ENCODE data around the gene RSL1D1.

Gene RSL1D1

DNA sequence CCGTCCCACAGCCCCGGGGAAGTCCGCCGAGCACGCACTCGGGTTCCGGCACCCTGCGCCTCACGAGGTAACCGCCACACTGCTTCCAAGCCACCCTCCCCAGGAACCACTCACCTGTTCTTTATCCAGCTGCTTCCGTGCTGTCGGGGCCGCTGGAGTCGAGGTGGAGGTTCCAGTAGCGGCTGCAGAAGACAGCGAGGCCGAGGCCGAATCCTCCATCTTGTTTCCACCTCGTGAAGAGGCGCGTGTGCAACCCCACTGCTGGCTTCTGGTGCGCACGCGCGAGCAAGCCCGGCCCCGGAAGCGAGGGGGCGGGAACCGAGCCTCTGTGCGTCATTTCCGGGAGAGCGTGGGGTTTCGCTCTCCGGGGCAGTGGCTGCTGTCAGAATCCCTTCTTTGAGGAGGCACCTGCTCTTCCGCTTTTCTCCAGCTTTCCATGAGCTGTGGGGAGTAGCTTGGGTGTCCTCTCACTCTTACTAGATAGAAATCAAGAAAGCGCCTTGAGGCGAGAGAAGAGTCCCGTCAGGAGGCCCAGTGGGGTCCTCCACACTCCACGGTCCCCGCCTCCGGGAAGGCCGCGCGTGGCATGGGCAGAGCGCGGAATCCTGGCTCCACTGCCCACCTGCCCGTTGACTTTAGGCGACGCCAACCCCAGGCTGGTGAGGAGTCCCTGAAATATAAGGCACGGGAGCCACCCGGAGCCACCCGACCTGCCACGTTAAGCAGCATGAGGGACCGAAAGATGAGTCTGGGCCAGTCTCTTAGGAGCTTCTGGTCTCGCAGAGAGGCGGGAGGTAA is at the start of gene RSL1D1:
TSS of gene RSL1D1 (minus strand) at position 249 of the 798 bp plus-strand sequence. CDS start at position 219, 30 bp downstream.
- DNase-seq (ENCODE audit: low read depth in 2 of 2), result peak; percentile 88 to 90

- no peak for DNase-seq (ENCODE audit: low read depth in 2 of 2)
Measured at GRCh38 chr16:11901091-11901490, 49.7 kb upstream of the RSL1D1 start.

DNA sequence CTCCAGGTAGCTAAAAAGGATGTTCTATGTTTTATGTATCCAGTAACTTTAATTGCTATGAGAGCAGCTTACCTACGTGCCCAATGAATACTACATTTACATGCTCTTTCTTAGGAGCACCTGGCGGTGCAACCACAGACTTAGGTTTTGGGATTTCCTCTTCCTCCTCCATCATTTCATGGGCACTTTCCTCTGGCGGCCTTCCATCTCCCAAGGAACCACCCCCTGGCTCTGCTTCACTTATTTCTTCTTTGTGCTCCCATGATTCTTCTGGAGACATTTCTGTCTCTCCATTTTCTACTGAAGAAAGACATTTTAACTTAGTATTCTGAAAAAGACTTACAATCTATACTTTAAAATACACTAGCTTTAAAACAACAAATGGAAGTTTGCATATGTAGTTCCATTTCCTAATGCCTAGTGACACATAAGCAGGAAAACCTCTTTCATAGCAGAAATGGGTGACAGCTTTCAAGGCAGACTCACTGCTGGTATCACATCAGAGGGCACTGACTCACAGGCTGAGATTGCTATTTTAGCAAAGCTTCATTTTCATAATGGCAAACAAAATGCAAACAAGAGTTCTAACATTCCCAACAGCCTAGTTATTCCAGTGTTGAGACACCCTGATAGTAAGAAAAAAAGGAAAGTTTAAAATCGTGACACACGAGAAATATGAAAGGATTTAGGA is 45.3 kb upstream of the RSL1D1 start:
- no peak for DNase-seq (ENCODE audit: low read depth in 2 of 2)

- DNase-seq (ENCODE audit: low read depth in 2 of 2), result no peak
Measured at GRCh38 chr16:11893571-11893970, 42.2 kb upstream of the RSL1D1 start.

DNA sequence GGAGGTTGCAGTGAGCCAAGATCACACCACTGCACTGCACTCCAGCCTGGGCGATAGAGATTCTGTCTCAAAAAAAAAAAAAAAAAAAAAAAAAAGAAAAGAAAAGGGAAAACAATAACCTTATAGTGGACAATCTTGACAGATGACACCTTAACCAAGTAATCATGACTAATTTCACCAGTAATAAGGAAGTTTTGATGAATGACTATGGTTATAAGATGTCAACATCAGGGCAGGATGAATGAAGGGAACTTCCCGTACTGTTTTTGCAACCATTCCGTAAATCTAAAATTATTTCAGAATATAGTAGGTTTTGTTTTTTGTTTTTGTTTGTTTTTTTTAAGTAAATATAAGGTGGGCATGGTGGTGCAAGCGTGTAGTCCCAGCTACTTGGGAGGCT is 41.4 kb upstream of the RSL1D1 start:
- no peak for DNase-seq (ENCODE audit: low read depth in 2 of 2)

DNA sequence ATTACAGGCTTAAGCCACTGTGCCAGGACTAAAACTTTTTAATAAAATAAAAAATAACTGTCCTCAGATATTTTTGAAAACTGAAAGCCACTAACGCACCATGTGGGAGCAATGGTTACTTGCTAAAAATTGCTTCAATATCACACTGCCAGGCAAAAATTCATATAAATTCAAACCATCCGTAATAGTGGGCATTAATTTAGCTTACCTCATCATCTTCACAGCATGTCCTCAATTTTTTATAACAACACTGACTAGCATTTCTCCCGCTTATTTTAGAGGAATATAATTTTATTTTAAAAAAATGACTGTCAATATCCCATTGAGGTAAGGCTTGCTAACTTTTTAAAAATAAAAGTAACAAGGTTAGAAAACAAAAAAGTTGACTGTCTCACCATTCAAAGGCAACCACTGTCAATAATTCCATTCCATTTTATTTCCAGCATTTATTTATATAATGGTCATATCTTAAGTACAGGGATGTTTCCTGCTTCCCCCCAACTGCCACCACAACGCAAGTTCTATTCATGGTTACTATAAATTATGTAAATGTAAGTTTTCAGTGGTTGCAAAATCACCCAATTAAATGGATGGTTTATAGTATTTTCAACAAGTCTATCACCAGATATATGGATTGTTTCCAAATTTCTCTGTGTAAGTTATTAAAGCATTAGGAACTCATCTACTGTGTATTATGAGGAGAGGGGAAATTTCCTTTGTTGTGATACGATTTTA is 39.1 kb upstream of the RSL1D1 start:
- no peak for DNase-seq (ENCODE audit: low read depth in 2 of 2)

DNA sequence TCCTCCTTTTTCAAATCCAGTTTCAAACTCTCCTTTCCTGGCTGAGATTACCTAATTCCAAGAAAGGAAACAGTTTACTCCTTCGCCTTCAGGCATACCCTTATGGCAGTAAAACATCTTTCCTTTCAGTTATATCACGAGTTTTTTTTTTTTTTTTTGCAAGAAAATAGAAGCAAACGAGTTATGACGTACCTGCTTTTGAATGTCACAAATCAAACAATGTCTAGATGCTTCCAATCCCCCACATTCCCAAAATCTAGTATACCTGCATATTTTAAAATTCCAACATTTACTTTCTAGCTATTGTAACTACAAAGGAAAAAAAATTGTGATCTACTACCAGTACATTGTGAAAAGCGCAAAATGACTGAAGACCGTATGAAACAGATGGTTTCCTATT is 35.5 kb upstream of the RSL1D1 start:
- DNase-seq (ENCODE audit: low read depth in 2 of 2), result no peak

DNA sequence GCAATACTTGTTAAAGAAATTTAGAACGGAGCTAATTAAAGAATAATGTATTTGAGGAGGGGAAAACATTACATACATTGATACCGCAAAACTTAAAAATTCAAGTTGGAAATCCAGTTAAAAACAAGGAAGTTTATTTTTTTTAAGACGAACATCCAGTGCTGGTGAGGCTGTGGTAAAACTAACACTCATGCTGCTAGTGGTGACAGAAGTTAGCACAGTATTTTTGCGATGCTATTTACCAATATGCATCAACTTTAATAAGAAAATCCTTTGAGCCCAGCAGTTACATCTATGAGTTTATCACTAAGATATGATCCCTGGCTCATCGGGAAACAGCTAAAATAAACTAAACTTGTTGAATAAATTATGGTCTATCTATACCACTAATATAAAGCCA is 32.7 kb upstream of the RSL1D1 start:
- no peak for DNase-seq (ENCODE audit: low read depth in 2 of 2)

- DNase-seq (ENCODE audit: low read depth in 2 of 2), result no peak
Measured at GRCh38 chr16:11880007-11880406, 28.7 kb upstream of the RSL1D1 start.

GRCh38 chr16:11877374-11877773 is 26.0 kb upstream of the RSL1D1 start:
- no peak for DNase-seq (ENCODE audit: low read depth in 2 of 2)

GRCh38 chr16:11876306-11876705 is 25.0 kb upstream of the RSL1D1 start:
- DNase-seq (ENCODE audit: low read depth in 2 of 2), result no peak

- no peak for DNase-seq (ENCODE audit: low read depth in 2 of 2)
Measured at GRCh38 chr16:11875721-11876120, 24.4 kb upstream of the RSL1D1 start.

DNA sequence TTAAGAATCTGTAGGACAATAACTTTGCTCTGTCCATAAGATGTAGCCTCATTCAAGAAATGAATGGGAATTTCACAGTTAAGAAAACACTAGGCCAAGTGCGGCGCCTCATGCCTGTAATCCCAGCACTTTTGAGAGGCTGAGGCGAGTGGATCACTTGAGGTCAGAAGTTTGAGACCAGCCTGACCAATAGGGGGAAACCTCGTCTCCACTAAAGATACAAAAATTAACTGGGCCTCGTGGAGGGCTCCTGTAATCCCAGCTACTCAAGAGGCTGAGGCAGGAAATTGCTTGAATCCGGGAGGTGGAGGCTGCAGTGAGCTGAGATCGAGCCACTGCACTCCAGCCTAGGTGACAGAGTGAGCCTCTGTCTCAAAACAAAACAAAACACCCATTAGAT is 19.9 kb upstream of the RSL1D1 start:
- DNase-seq (ENCODE audit: low read depth in 2 of 2), result no peak

DNA sequence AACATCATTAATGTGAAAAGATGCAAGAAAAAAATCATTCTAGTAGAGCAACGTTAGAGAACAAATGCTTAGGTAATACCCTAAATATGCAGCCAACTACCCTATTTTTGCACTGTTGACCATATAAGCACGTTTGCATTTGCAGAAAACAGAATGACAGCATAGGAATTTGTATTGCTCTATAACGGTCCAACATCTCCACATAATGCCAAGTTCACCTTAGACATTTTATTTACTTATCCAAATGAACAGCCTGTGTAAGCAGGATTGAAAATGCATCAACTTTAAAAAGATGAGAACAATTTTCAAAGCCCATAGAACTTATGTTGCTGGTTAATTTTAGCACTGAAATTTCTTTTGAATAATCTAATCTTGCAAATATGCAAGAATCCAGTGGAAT is 19.1 kb upstream of the RSL1D1 start:
- DNase-seq (ENCODE audit: low read depth in 2 of 2), result no peak

- DNase-seq (ENCODE audit: low read depth in 2 of 2), result no peak
Measured at GRCh38 chr16:11869353-11870228, 18.2 kb upstream of the RSL1D1 start.

DNA sequence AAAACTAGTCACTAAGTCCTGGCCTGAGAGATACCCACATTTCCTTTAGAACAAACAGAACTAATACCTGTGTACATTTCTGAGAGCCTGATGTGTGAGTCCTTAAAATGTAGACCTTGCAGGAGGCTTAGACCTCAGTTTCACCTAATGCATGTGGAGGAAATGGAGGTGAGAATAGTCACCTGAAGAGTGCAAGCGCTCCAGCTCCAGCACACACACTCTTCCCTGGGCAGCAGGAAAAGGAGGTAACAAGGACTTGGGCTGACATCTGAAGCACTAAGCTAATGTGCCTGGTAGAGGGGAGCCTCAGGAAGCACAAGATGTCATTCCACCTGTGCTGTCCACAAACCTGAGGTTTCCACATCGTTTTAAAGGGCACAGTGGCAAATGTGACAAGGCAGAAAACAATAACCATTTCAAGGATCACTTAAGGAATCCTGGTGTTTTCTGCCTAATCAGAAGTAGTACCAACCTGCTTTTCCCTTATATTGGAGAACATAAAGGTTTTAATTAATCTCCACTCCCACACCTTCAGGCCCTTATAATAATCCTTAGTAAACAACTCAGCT is 17.2 kb upstream of the RSL1D1 start:
- DNase-seq (ENCODE audit: low read depth in 2 of 2), result no peak

- DNase-seq (ENCODE audit: low read depth in 2 of 2), result no peak
Measured at GRCh38 chr16:11862489-11862888, 11.1 kb upstream of the RSL1D1 start.

- no peak for DNase-seq (ENCODE audit: low read depth in 2 of 2)
Measured at GRCh38 chr16:11857161-11857560, 5.8 kb upstream of the RSL1D1 start.

DNA sequence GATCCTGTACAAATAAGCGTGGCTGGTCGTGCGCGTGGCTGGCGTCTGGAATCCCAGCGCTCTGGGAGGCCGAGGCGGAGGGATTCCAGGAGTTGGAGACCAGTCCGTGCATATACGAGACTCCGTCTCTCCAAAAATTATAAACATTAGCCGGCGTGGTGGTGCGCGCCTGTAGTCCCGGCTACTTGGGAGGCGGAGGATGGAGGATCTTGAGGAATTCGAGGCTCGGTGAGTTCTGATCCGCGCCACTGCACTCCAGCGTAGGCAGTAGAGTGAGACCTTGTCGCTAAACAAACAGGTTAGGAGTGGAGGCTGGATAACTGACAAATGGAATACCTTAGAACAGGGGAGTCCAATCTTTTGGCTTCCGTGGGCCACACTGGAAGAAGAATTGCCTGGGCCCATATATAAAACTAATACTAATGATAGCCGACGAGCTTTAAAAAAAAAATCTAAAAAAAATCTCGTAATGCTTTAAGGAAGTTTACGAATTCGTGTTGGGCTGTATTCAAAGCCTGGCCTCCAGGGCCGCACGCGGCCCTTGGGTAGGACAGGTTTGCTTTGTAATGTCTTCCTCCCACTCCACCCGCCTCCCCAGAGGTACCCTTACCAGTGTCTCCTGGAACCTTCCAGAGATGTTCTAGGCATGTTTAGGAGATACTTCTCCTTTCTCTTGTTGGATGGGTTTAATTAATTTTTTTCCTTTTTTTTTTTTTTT is 909 bp upstream of the RSL1D1 start:
- no peak for DNase-seq (ENCODE audit: low read depth in 2 of 2)

- DNase-seq (ENCODE audit: low read depth in 2 of 2), result no peak
Measured at GRCh38 chr16:11848842-11849241, 2.5 kb downstream of the RSL1D1 start.

DNA sequence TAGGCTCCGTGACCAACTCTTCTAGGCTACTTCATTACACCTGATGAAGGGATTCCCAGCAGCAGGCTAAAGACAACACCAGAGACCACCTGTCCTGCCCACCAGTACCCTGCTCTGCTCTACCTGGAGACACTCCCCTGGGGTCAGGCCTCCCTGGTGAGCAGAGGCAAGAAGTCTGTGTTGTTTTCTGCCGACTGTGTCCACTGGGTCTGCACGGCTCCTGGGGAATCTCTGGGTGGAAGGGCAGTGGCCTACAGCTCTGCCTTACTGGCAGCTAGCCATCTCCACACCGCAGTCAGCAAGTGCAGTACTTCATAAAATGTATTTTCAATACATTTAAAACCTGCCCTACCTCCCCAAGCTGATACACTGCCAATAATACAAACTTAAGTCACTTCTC is 6.8 kb downstream of the RSL1D1 start:
- DNase-seq (ENCODE audit: low read depth in 2 of 2), result no peak
